ENCODE measurements around the gene RFX5.
A peak's percentile ranks its signal among the peaks of the same experiment; 100 is the strongest.

RFX5 gene

GRCh38 chr1:151325646-151326429 lies 21.2 kb downstream of the RFX5 start:
- TF ChIP-seq ZNF677 (tag by site-specific recombination; IDR thresholded peaks at IDR 0.05) (peak; percentile 70), ZNF510 (tag by site-specific recombination; IDR thresholded peaks at IDR 0.05; ENCODE audit: insufficient replicate concordance) (no peak), ZNF394 (tag by site-specific recombination; IDR thresholded peaks at IDR 0.05; ENCODE audit: borderline replicate concordance) (peak; percentile 46; the same call in 1 of the 2 replicates), ZNF600 (tag by site-specific recombination; IDR thresholded peaks at IDR 0.05) (peak; percentile 77), SP2 (tag by site-specific recombination; IDR thresholded peaks at IDR 0.05) (no peak), ZNF830 (tag by site-specific recombination; IDR thresholded peaks at IDR 0.05; ENCODE audit: low read depth) (no peak), TCF7L2 (IDR thresholded peaks at IDR 0.05; ENCODE audit: borderline replicate concordance, low read depth, low read length) (no peak)
- TF ChIP-seq, protein P1, sequence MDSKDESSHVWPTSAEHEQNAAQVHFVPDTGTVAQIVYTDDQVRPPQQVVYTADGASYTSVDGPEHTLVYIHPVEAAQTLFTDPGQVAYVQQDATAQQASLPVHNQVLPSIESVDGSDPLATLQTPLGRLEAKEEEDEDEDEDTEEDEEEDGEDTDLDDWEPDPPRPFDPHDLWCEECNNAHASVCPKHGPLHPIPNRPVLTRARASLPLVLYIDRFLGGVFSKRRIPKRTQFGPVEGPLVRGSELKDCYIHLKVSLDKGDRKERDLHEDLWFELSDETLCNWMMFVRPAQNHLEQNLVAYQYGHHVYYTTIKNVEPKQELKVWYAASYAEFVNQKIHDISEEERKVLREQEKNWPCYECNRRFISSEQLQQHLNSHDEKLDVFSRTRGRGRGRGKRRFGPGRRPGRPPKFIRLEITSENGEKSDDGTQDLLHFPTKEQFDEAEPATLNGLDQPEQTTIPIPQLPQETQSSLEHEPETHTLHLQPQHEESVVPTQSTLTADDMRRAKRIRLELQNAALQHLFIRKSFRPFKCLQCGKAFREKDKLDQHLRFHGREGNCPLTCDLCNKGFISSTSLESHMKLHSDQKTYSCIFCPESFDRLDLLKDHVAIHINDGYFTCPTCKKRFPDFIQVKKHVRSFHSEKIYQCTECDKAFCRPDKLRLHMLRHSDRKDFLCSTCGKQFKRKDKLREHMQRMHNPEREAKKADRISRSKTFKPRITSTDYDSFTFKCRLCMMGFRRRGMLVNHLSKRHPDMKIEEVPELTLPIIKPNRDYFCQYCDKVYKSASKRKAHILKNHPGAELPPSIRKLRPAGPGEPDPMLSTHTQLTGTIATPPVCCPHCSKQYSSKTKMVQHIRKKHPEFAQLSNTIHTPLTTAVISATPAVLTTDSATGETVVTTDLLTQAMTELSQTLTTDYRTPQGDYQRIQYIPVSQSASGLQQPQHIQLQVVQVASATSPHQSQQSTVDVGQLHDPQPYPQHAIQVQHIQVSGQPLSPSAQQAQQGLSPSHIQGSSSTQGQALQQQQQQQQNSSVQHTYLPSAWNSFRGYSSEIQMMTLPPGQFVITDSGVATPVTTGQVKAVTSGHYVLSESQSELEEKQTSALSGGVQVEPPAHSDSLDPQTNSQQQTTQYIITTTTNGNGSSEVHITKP (tag by site-specific recombination; IDR thresholded peaks at IDR 0.05) = peak; percentile 50; the same call in 1 of the 2 replicates
- TF ChIP-seq, protein P2, sequence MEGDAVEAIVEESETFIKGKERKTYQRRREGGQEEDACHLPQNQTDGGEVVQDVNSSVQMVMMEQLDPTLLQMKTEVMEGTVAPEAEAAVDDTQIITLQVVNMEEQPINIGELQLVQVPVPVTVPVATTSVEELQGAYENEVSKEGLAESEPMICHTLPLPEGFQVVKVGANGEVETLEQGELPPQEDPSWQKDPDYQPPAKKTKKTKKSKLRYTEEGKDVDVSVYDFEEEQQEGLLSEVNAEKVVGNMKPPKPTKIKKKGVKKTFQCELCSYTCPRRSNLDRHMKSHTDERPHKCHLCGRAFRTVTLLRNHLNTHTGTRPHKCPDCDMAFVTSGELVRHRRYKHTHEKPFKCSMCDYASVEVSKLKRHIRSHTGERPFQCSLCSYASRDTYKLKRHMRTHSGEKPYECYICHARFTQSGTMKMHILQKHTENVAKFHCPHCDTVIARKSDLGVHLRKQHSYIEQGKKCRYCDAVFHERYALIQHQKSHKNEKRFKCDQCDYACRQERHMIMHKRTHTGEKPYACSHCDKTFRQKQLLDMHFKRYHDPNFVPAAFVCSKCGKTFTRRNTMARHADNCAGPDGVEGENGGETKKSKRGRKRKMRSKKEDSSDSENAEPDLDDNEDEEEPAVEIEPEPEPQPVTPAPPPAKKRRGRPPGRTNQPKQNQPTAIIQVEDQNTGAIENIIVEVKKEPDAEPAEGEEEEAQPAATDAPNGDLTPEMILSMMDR (tag by site-specific recombination; IDR thresholded peaks at IDR 0.05) = no peak
- H3K4me1 ChIP-seq (ENCODE audit: control insufficient read depth, insufficient read depth, low read length) = peaks cover 3% of the 10 kb centered on the region; the same call in 1 of the 2 replicates
- H3K27ac ChIP-seq (ENCODE audit: extremely low read depth, low read depth, low read length) = 0 out of 2 replicates have a peak overlapping the region, but pooled peaks have one; percentile 9
- no peaks in the 10 kb centered on the region for H3K9me3 ChIP-seq (ENCODE audit: control insufficient read depth, insufficient read depth, low read depth, low read length)
- H3K36me3 ChIP-seq (ENCODE audit: control insufficient read depth in 2 of 2, insufficient read depth in 1 of 2, low read length in 2 of 2) = peaks cover 4 to 43% of the 10 kb centered on the region in 2 experiments
- peak overlapping the region; percentile 83 for H3K4me3 ChIP-seq (ENCODE audit: low read depth, low read length)
- POLR2A ChIA-PET = interaction anchor here (1.2 to 7.8 kb wide), 6 partner anchors 9 to 44 kb away, joined by 3 to 56 read pairs (median 14); partner anchors contain the start of gene ZNF687
- CTCF ChIA-PET = interaction anchor here (0.7 to 7.4 kb wide), 5 partner anchors 14 to 209 kb away, joined by 3 to 63 read pairs (median 20); no protein-coding TSS in a partner anchor

- TF ChIP-seq PRDM1 (tag by site-specific recombination; IDR thresholded peaks at IDR 0.05) = 0 out of 2 replicates have a peak, but pooled peaks have one; percentile 62
- no peak for TF ChIP-seq ZNF843 (tag by site-specific recombination; IDR thresholded peaks at IDR 0.05)
- Histone ChIP-seq H3K27ac (ENCODE audit: extremely low read depth, low read depth, low read length) (no peak overlapping the region), H3K36me3 (ENCODE audit: control insufficient read depth in 2 of 2, insufficient read depth in 1 of 2, low read length in 2 of 2) (peaks cover 4 to 49% of the 10 kb centered on the region in 2 experiments), H3K9me3 (ENCODE audit: control insufficient read depth, insufficient read depth, low read depth, low read length) (no peaks in the 10 kb centered on the region), H3K4me3 (ENCODE audit: low read depth, low read length) (no peak overlapping the region), H3K4me1 (ENCODE audit: control insufficient read depth, insufficient read depth, low read length) (peaks cover 3% of the 10 kb centered on the region; the same call in 1 of the 2 replicates)
- ChIA-PET CTCF (interaction anchor here (3.1 to 6.3 kb wide), 2 partner anchors 15 to 24 kb away, joined by 20 to 28 read pairs; no protein-coding TSS in a partner anchor), POLR2A (interaction anchor here (1.7 to 7.8 kb wide), 2 partner anchors 12 to 44 kb away, joined by 3 to 56 read pairs; no protein-coding TSS in a partner anchor)
Measured at GRCh38 chr1:151325231-151325630, 21.8 kb downstream of the RFX5 start.

- H3K36me3 ChIP-seq (ENCODE audit: control insufficient read depth in 2 of 2, insufficient read depth in 1 of 2, low read length in 2 of 2) = peaks cover 4 to 57% of the 10 kb centered on the region in 2 experiments
- H3K9me3 ChIP-seq (ENCODE audit: control insufficient read depth, insufficient read depth, low read depth, low read length) = no peaks in the 10 kb centered on the region
- POLR2A ChIA-PET = interaction anchor here (0.6 to 7.8 kb wide), 3 partner anchors 12 to 302 kb away, joined by 3 to 56 read pairs (median 6); no protein-coding TSS in a partner anchor
- peaks cover 3% of the 10 kb centered on the region; the same call in 1 of the 2 replicates for H3K4me1 ChIP-seq (ENCODE audit: control insufficient read depth, insufficient read depth, low read length)
- TF ChIP-seq ZNF155 (tag by site-specific recombination; IDR thresholded peaks at IDR 0.05) = no peak
- TF ChIP-seq ZIC2 (tag by site-specific recombination; IDR thresholded peaks at IDR 0.05) = no peak
- TF ChIP-seq, protein P3, sequence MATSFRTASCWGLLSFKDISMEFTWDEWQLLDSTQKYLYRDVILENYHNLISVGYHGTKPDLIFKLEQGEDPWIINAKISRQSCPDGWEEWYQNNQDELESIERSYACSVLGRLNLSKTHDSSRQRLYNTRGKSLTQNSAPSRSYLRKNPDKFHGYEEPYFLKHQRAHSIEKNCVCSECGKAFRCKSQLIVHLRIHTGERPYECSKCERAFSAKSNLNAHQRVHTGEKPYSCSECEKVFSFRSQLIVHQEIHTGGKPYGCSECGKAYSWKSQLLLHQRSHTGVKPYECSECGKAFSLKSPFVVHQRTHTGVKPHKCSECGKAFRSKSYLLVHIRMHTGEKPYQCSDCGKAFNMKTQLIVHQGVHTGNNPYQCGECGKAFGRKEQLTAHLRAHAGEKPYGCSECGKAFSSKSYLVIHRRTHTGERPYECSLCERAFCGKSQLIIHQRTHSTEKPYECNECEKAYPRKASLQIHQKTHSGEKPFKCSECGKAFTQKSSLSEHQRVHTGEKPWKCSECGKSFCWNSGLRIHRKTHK (tag by site-specific recombination; IDR thresholded peaks at IDR 0.05) = no peak
- no peak for TF ChIP-seq REST (tag by site-specific recombination; IDR thresholded peaks at IDR 0.05)
- no peak for TF ChIP-seq MEIS1 (CRISPR knock-in tag; IDR thresholded peaks at IDR 0.05; ENCODE audit: borderline replicate concordance)
- H3K27ac ChIP-seq (ENCODE audit: extremely low read depth, low read depth, low read length) = no peak overlapping the region
- no peak overlapping the region for H3K4me3 ChIP-seq (ENCODE audit: low read depth, low read length)
- CTCF ChIA-PET = interaction anchor here (1.0 to 6.3 kb wide), 3 partner anchors 16 to 24 kb away, joined by 5 to 28 read pairs (median 20); no protein-coding TSS in a partner anchor
Measured at GRCh38 chr1:151324390-151324930, 22.6 kb downstream of the RFX5 start.
